ENCODE results near the gene SND1.

SND1 gene

DNA sequence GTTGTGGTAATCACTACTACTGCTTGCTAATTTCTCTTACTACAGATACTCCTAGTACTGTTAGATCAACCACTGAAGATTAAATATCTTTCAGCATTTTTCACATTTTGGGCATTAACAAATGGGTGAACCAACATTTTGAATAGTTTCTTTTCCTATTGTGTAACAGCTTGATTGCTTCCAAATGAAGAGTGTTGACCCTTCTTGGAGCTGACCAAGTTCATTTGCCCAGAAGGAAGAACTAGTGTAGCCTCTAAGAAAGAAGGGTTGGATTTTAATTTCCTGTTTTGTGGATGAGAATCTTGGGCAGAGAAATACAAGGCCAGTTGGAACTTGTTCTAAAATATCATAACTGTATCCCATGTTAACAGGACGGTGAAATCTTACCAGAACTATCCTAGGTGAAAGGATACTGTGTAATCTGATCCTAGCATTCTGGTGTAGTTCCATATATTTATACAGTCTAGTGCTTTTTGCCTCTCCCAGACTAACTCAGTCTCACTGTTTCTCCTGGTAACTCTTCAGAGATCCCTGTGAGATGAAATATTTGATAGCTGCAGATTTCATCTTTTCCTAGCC is 37.3 kb downstream of the SND1 start:
- peaks cover 84% of the 10 kb centered on the region for H3K79me2 ChIP-seq (ENCODE audit: control insufficient read depth, low read length)

GRCh38 chr7:127690337-127690736 is 38.3 kb downstream of the SND1 start:
- H3F3A ChIP-seq (ENCODE audit: control insufficient read depth, insufficient read depth): no peaks in the 10 kb centered on the region
- H3K4me3 ChIP-seq (ENCODE audit: low read length): no peak overlapping the region
- peaks cover 24% of the 10 kb centered on the region for H3K4me1 ChIP-seq (ENCODE audit: control insufficient read depth, low read length)
- H3K27ac ChIP-seq (ENCODE audit: low read depth, low read length): no peak overlapping the region
- peaks cover 87% of the 10 kb centered on the region for H3K36me3 ChIP-seq (ENCODE audit: control insufficient read depth, low read length)
- H3K27me3 ChIP-seq (ENCODE audit: control insufficient read depth, low read length): no peaks in the 10 kb centered on the region
- H4K20me1 ChIP-seq (ENCODE audit: control insufficient read depth, insufficient read depth, low read depth, low read length): 0 out of 2 replicates have a peak, but pooled peaks cover 3% of the 10 kb centered on the region
- no peaks in the 10 kb centered on the region for H3K9me2 ChIP-seq (replicated peaks; ENCODE audit: control insufficient read depth, low read length)
- no peaks in the 10 kb centered on the region for H3K9me3 ChIP-seq (ENCODE audit: control insufficient read depth, insufficient read depth, low read length)
- peaks cover 84% of the 10 kb centered on the region for H3K79me2 ChIP-seq (ENCODE audit: control insufficient read depth, low read length)
- no peak overlapping the region for H3K4me2 ChIP-seq (ENCODE audit: low read length)
- TF ChIP-seq EZH2phosphoT487 (IDR thresholded peaks at IDR 0.05; ENCODE audit: borderline replicate concordance, low read length) (no peak), CTCF (IDR thresholded peaks at IDR 0.05; ENCODE audit: low read depth, low read length, poor library complexity, severe bottlenecking) (no peak)

More for the DNA sequence above, 37.3 kb downstream of the SND1 start:
- TF ChIP-seq EZH2phosphoT487 (IDR thresholded peaks at IDR 0.05; ENCODE audit: borderline replicate concordance, low read length) (no peak), CTCF (IDR thresholded peaks at IDR 0.05; ENCODE audit: low read depth, low read length, poor library complexity, severe bottlenecking) (no peak)
- 0 out of 2 replicates have a peak, but pooled peaks cover 11% of the 10 kb centered on the region for H4K20me1 ChIP-seq (ENCODE audit: control insufficient read depth, insufficient read depth, low read depth, low read length)
- H3K4me2 ChIP-seq (ENCODE audit: low read length): no peak overlapping the region
- no peaks in the 10 kb centered on the region for H3F3A ChIP-seq (ENCODE audit: control insufficient read depth, insufficient read depth)
- H3K9me3 ChIP-seq (ENCODE audit: control insufficient read depth, insufficient read depth, low read length): no peaks in the 10 kb centered on the region
- H3K4me3 ChIP-seq (ENCODE audit: low read length): no peak overlapping the region
- no peaks in the 10 kb centered on the region for H3K9me2 ChIP-seq (replicated peaks; ENCODE audit: control insufficient read depth, low read length)
- no peaks in the 10 kb centered on the region for H3K27me3 ChIP-seq (ENCODE audit: control insufficient read depth, low read length)
- no peak overlapping the region for H3K27ac ChIP-seq (ENCODE audit: low read depth, low read length)
- peaks cover 32% of the 10 kb centered on the region for H3K4me1 ChIP-seq (ENCODE audit: control insufficient read depth, low read length)
- H3K36me3 ChIP-seq (ENCODE audit: control insufficient read depth, low read length): peaks cover 81% of the 10 kb centered on the region

GRCh38 chr7:127690806-127691205 is 38.8 kb downstream of the SND1 start:
- 0 out of 2 replicates have a peak, but pooled peaks cover 3% of the 10 kb centered on the region for H4K20me1 ChIP-seq (ENCODE audit: control insufficient read depth, insufficient read depth, low read depth, low read length)
- H3K9me3 ChIP-seq (ENCODE audit: control insufficient read depth, insufficient read depth, low read length): no peaks in the 10 kb centered on the region
- no peaks in the 10 kb centered on the region for H3F3A ChIP-seq (ENCODE audit: control insufficient read depth, insufficient read depth)
- peaks cover 20% of the 10 kb centered on the region for H3K4me1 ChIP-seq (ENCODE audit: control insufficient read depth, low read length)
- no peak for TF ChIP-seq EZH2phosphoT487 (IDR thresholded peaks at IDR 0.05; ENCODE audit: borderline replicate concordance, low read length)
- TF ChIP-seq CTCF (IDR thresholded peaks at IDR 0.05; ENCODE audit: low read depth, low read length, poor library complexity, severe bottlenecking): no peak
- H3K9me2 ChIP-seq (replicated peaks; ENCODE audit: control insufficient read depth, low read length): no peaks in the 10 kb centered on the region
- peaks cover 87% of the 10 kb centered on the region for H3K36me3 ChIP-seq (ENCODE audit: control insufficient read depth, low read length)
- peaks cover 84% of the 10 kb centered on the region for H3K79me2 ChIP-seq (ENCODE audit: control insufficient read depth, low read length)
- no peaks in the 10 kb centered on the region for H3K27me3 ChIP-seq (ENCODE audit: control insufficient read depth, low read length)
- no peak overlapping the region for H3K27ac ChIP-seq (ENCODE audit: low read depth, low read length)
- no peak overlapping the region for H3K4me3 ChIP-seq (ENCODE audit: low read length)
- no peak overlapping the region for H3K4me2 ChIP-seq (ENCODE audit: low read length)
